Activated naive CD4-positive, alpha-beta T cell treated with anti-CD3 and anti-CD28 coated beads, Interleukin-2, amount 10 ng/mL, durations not matched to agents 7 days and 5 days (primary cell): ENCODE results near the gene CPT1B.
A peak's percentile ranks its signal among the peaks of the same experiment; 100 is the strongest.
"Not testable (repeated sequence)": the region's sequence is repeated elsewhere in the genome, so short reads cannot be mapped to it uniquely, and the experiment has no call there.

Experiments used
- CTCF ChIA-PET: fragments of 350-600 bp; sonication (Branson Sonifier 250); formaldehyde crosslinking; loops from one replicate; lab custom pipeline; 2021; ENCODE audit warnings: antibody characterized with exemption; lab: Charles Lee
- DNase-seq: peaks from one replicate; pipeline ENCODE4 v3.0.0-alpha.2; 2020
- H3K27ac Mint-ChIP-seq: one replicate; pipeline ENCODE4 v1.8.0; 2021; ENCODE audit warnings: mild to moderate bottlenecking, moderate library complexity, mixed read lengths
- H3K27me3 Mint-ChIP-seq: one replicate; pipeline ENCODE4 v1.8.0; 2021; ENCODE audit warnings: mild to moderate bottlenecking, mixed read lengths
- H3K36me3 Mint-ChIP-seq: one replicate; pipeline ENCODE4 v1.8.0; 2021; ENCODE audit warnings: mixed read lengths
- H3K4me1 Mint-ChIP-seq: one replicate; pipeline ENCODE4 v1.8.0; 2021; ENCODE audit warnings: mixed read lengths
- H3K4me3 Mint-ChIP-seq: one replicate; pipeline ENCODE4 v1.8.0; 2021; ENCODE audit warnings: mild to moderate bottlenecking, moderate library complexity, mixed read lengths
- H3K9me3 Mint-ChIP-seq: one replicate; pipeline ENCODE4 v1.8.0; 2021; ENCODE audit warnings: mixed read lengths

Gene CPT1B

GRCh38 chr22:50613291-50613981 is 35.2 kb upstream of the CPT1B start:
- CTCF ChIA-PET: no interaction called here
- DNase-seq: no peak
- no peaks in the 10 kb centered on the region for H3K9me3 Mint-ChIP-seq
- H3K4me3 Mint-ChIP-seq: no peak overlapping the region
- H3K4me1 Mint-ChIP-seq: peaks cover 16% of the 10 kb centered on the region
- peaks cover 59% of the 10 kb centered on the region for H3K27me3 Mint-ChIP-seq
- no peak overlapping the region for H3K27ac Mint-ChIP-seq
- H3K36me3 Mint-ChIP-seq: no peaks in the 10 kb centered on the region

GRCh38 chr22:50612528-50613221 is 34.4 kb upstream of the CPT1B start:
- H3K9me3 Mint-ChIP-seq: no peaks in the 10 kb centered on the region
- peak; percentile 42 for DNase-seq
- peaks cover 14% of the 10 kb centered on the region for H3K4me1 Mint-ChIP-seq
- CTCF ChIA-PET: no interaction called here
- H3K36me3 Mint-ChIP-seq: no peaks in the 10 kb centered on the region
- H3K27me3 Mint-ChIP-seq: peaks cover 65% of the 10 kb centered on the region
- no peak overlapping the region for H3K27ac Mint-ChIP-seq
- no peak overlapping the region for H3K4me3 Mint-ChIP-seq

DNA sequence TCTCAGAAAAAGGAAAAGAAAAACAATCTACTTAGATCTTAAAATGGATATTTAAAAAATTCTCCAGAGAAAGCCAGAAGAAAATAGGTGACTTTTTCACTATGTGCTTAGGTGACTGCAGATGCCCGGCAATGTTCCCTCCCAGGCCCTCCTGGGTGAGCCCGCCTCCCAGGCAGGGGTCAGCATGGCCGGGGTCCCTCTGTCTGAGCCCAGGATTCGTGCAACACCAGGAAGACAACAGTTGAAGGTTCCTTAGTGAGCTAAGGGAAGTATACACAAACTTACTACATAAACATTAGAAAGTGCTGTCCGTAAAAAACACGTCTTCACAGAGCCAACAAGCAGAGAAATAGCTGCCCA is 33.9 kb upstream of the CPT1B start:
- Mint-ChIP-seq H3K9me3 (no peaks in the 10 kb centered on the region), H3K4me3 (no peak overlapping the region), H3K4me1 (peaks cover 14% of the 10 kb centered on the region), H3K36me3 (no peaks in the 10 kb centered on the region), H3K27ac (no peak overlapping the region), H3K27me3 (peaks cover 71% of the 10 kb centered on the region)
- DNase-seq: no peak
- CTCF ChIA-PET: no interaction called here

DNA sequence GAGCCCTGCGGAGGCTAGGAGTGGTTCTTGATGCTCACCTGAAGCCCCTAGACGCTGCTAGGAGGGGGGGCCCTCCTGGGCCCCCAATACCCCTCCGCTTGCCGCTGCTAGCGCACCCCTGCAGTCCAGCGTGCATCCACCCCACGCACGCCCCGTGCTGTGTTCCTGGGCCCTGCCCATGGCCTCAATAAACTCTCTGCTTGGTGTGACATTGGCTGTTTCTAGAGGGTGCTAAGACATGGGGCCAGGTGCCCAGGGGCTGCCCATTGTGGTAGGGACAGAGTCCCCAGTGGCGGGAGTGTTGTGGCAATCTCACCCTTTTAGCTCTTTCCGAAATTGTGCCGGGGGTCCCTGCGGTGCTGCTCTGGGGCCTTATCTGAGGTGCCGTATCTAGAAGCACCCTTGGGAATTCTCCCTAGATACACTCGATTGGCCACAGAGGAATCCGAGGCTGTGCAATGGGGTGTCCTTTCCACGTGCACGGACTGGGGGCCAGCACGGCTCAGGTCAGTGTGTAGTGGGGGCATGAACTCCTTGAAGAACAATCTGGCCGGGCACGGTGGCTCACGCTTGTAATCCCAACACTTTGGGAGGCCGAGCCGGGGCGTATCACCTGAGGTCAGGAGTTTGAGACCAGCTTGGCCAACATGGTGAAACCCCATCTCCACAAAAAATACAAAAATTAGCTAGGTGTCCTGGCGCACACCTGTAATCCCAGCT is 33.3 kb upstream of the CPT1B start:
- Mint-ChIP-seq H3K36me3 (no peaks in the 10 kb centered on the region), H3K9me3 (no peaks in the 10 kb centered on the region), H3K27ac (no peak overlapping the region), H3K4me3 (no peak overlapping the region), H3K27me3 (peaks cover 77% of the 10 kb centered on the region), H3K4me1 (peaks cover 14% of the 10 kb centered on the region)
- no peak for DNase-seq
- CTCF ChIA-PET: no interaction called here

DNA sequence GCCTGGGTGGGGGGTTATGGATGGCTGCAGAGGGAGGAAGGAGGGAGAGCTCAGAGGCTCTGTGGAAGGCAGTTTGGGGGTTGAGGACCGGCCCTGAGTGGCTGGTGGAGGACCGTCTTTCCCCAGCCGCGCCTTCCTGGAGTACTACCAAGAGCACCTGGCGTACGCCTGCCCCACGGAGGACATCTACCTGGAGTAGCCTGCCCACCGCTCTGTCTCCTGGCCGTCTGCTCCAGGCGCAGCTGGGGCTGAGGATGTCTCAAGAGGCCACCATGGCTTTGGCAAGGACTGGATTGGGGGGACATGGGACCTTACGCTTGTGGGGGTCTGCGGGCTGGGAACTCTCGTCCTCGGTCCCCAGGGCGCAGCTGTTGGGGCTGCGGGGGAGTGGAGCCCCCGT is 32.4 kb upstream of the CPT1B start:
- no peak overlapping the region for H3K4me3 Mint-ChIP-seq
- CTCF ChIA-PET: no interaction called here
- H3K27me3 Mint-ChIP-seq: peaks cover 86% of the 10 kb centered on the region
- no peak for DNase-seq
- no peak overlapping the region for H3K27ac Mint-ChIP-seq
- no peaks in the 10 kb centered on the region for H3K36me3 Mint-ChIP-seq
- no peaks in the 10 kb centered on the region for H3K9me3 Mint-ChIP-seq
- peaks cover 14% of the 10 kb centered on the region for H3K4me1 Mint-ChIP-seq

- CTCF ChIA-PET: no interaction called here
- no peak overlapping the region for H3K27ac Mint-ChIP-seq
- H3K4me3 Mint-ChIP-seq: no peak overlapping the region
- H3K4me1 Mint-ChIP-seq: peaks cover 14% of the 10 kb centered on the region
- DNase-seq: no peak
- H3K27me3 Mint-ChIP-seq: peaks cover 92% of the 10 kb centered on the region
- no peaks in the 10 kb centered on the region for H3K9me3 Mint-ChIP-seq
- H3K36me3 Mint-ChIP-seq: no peaks in the 10 kb centered on the region
These were observed 31.8 kb upstream of the CPT1B start for GRCh38 chr22:50610041-50610451.

- Mint-ChIP-seq H3K4me3 (no peak overlapping the region), H3K27me3 (peaks cover 96% of the 10 kb centered on the region), H3K4me1 (peaks cover 14% of the 10 kb centered on the region), H3K36me3 (no peaks in the 10 kb centered on the region), H3K27ac (no peak overlapping the region), H3K9me3 (no peaks in the 10 kb centered on the region)
- CTCF ChIA-PET: no interaction called here
- no peak for DNase-seq
These were observed 31.4 kb upstream of the CPT1B start for GRCh38 chr22:50609599-50609998.

DNA sequence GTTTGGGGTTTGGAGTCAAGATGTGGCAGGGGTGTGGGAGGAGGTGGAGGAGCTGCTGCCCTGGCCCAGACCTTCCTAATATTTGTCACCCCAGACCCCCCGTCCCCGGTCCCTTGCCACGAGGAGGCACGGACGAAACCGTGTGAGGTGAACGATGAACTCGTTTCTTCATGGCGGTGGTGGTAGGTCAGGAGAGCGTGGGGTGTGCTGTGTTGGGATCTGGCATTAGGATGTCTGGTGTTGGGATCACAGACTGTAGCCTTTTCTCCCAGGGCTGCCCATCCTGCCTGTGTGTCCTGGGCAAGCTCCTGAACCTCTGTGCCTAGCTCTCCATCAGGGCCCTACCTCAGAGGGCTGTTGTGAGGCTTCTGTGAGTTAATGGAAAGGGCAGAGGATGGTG is 30.8 kb upstream of the CPT1B start:
- H3K27ac Mint-ChIP-seq: no peak overlapping the region
- peaks cover 10% of the 10 kb centered on the region for H3K4me1 Mint-ChIP-seq
- no peaks in the 10 kb centered on the region for H3K9me3 Mint-ChIP-seq
- CTCF ChIA-PET: no interaction called here
- H3K27me3 Mint-ChIP-seq: peaks cover 95% of the 10 kb centered on the region
- no peak overlapping the region for H3K4me3 Mint-ChIP-seq
- no peaks in the 10 kb centered on the region for H3K36me3 Mint-ChIP-seq
- no peak for DNase-seq

DNA sequence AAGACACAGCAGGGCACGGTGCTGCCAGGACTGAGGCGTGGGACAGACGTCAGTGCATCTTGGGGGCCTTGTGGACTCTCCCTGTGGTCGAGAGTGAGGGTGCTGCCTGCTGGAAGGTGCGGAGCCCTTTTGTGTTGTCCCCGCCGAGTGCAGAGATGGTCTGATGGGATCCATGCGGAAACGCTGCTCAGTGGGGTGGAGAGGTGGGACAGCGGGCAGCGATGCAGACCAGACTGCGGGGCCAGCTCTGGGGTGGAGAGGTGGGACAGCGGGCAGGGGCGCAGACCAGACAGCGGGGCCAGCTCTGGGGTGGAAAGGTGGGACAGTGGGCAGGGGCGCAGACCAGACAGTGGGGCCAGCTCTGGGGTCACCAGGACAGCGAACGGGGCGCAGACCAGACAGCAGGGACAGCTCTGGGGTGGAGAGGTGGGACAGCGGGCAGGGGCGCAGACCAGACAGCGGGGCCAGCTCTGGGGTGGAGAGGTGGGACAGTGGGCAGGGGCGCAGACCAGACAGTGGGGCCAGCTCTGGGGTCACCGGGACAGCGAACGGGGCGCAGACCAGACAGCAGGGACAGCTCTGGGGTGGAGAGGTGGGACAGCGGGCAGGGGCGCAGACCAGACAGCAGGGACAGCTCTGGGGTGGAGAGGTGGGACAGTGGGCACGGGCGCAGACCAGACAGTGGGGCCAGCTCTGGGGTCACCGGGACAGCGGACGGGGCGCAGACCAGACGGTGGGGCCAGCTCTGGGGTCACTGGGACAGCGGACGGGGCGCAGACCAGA is 30.0 kb upstream of the CPT1B start:
- H3K27ac Mint-ChIP-seq, H3K36me3 Mint-ChIP-seq, CTCF ChIA-PET, H3K4me1 Mint-ChIP-seq, DNase-seq, H3K9me3 Mint-ChIP-seq, H3K4me3 Mint-ChIP-seq: not testable (repeated sequence)
- H3K27me3 Mint-ChIP-seq: peaks cover 96% of the 10 kb centered on the region

- Mint-ChIP-seq H3K4me1 (peaks cover 3% of the 10 kb centered on the region), H3K27ac (no peak overlapping the region)
- peak; percentile 19 for DNase-seq
These were observed 29.4 kb upstream of the CPT1B start for GRCh38 chr22:50607659-50608020.

DNA sequence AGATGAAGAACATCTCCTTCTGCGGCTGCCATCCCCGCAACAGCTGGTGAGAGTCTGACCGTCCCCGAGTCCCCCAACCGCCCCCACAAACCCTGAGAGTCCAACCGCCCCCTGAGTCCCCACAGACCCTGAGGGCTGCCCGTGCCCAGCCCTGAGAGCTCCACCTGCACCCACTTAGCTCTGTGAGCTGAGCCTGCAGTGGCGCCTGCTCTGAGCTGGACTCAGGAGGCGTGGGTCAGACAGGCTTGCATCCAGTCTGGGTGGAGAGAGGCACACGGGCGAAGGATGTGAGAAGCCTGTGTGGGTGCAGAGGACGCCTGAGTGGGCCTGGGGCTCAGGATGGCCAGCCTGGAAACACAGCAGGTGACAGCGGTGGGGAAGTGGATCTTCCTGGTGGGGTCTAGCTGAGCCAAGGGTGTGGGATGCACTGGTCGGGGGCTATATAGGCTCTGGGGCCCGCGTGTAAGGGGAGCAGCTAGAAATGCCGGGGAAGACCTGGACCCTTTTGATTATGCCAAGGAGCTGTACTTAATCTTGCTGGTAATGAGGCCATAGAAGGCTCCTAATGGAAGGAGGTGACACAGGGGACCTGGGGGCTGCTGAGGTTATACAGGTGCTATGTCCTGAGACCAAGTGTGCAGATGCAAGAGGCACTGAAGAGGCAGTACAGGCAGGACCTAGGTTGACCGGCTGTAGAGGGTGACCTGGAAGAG is 28.9 kb upstream of the CPT1B start:
- Mint-ChIP-seq H3K36me3 (no peaks in the 10 kb centered on the region), H3K9me3 (no peaks in the 10 kb centered on the region), H3K27ac (no peak overlapping the region), H3K4me1 (no peaks in the 10 kb centered on the region), H3K4me3 (no peak overlapping the region), H3K27me3 (peaks cover 96% of the 10 kb centered on the region)
- CTCF ChIA-PET: interaction anchor here (0.8 kb wide), 1 partner anchor 14 kb away, joined by 3 read pairs; no protein-coding TSS in a partner anchor
- DNase-seq: peak; percentile 1

More at GRCh38 chr22:50607659-50608020, 29.4 kb upstream of the CPT1B start:
- CTCF ChIA-PET: no interaction called here
- Mint-ChIP-seq H3K27me3 (peaks cover 96% of the 10 kb centered on the region), H3K4me3 (no peak overlapping the region), H3K36me3 (no peaks in the 10 kb centered on the region), H3K9me3 (no peaks in the 10 kb centered on the region)

- Mint-ChIP-seq H3K27ac (no peak overlapping the region), H3K4me3 (no peak overlapping the region), H3K9me3 (no peaks in the 10 kb centered on the region), H3K27me3 (peaks cover 96% of the 10 kb centered on the region), H3K4me1 (peaks cover 4% of the 10 kb centered on the region), H3K36me3 (peaks cover 1% of the 10 kb centered on the region)
- CTCF ChIA-PET: interaction anchor here (0.8 kb wide), 1 partner anchor 14 kb away, joined by 3 read pairs; no protein-coding TSS in a partner anchor
- no peak for DNase-seq
These were observed 28.1 kb upstream of the CPT1B start for GRCh38 chr22:50606165-50606945.

DNA sequence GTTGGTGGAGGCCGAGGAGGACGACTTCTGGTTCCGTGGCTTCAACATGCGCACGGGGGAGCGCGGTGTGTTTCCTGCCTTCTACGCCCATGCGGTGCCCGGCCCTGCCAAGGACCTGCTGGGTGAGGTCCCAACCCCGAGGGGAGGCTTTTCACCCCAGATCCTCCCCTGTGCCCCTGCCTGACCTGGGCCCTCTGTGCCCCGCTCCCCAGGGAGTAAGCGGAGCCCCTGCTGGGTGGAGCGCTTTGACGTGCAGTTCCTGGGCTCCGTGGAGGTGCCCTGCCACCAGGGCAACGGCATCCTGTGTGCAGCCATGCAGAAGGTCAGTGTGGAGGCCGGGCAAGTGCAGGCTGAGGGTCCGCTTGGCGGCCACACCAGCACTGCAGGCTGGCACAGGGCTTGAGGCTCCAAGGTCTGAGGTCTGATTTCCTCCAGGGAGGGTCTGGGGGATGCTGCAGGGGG is 27.4 kb upstream of the CPT1B start:
- Mint-ChIP-seq H3K4me3 (no peak overlapping the region), H3K36me3 (peaks cover 1% of the 10 kb centered on the region), H3K4me1 (peaks cover 4% of the 10 kb centered on the region), H3K9me3 (no peaks in the 10 kb centered on the region), H3K27ac (no peak overlapping the region), H3K27me3 (peaks cover 96% of the 10 kb centered on the region)
- CTCF ChIA-PET: no interaction called here
- no peak for DNase-seq
